Activated CD4-positive, CD25-positive, alpha-beta regulatory T cell treated with anti-CD3 and anti-CD28 coated beads, Interleukin-2, amount 50 U/mL, for 72 hours (primary cell): ENCODE data around the gene SLC9B2.

Source experiments
- DNase-seq: peaks from one replicate; pipeline ENCODE4 v3.0.0; 2021

The SLC9B2 gene

DNA sequence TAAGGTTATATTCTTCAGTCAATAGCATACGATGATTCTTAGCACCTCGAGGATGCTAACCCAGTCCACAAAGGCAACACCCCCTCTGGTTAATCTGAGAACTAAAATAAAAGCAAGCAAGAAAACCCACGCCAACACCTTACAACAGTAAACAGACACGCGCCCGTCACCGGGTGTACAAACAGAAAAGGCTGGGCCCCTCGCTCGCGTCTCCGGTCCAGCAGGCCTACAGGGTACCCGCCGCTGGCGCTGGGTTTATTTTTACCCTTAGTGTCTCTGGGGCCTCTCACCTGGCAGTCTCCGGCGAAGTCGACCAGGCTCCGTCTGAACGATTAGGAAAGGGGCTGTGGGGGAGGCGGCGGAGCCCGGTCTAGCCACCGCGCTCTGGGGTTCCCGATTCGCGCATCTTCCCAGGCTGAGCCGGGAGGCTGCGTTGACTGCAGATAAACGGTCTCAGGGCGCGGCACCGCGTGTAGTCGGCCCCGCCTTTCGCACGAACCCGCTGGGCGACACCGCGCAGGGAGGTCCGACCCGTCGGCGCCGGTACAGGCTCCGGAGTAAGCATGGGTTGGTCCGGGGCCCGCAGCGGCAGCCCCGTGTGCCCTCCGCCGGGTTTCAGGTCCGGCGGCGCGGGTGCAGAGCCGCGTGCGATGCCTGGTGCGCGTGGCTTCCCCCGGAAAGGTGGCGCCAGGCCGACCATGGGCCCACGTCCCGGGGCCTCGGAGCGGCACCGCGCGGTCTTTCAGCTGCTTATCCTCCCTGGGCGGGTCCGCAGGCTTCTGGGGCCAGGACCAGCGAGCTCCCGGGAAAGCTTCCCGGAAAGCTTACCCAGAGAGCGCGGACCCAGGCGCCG, 441 bp downstream of the SLC9B2 start:
- DNase-seq: peak; percentile 69

DNA sequence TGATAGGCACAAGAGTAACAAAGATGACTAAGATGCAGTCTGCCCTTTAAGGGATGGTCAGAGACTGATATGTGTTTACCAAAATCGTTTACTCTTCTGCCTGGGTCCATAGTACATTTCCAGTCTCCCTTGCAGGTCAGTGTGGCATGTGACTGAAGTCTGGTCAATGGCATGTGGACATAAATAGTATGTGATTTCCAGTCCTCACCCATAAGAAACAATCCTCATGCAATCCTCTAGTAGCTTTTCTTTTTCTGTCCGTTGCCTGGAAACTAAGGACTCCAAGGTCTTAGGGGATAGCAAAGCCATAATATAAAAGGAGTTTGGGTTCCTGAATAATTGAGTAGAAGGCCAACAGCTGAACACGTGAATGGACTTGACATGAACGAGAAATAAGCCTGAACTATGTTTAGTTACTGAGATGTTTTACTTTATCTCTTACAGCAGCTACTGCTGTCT, 1.1 kb downstream of the SLC9B2 start:
- no peak for DNase-seq

DNA sequence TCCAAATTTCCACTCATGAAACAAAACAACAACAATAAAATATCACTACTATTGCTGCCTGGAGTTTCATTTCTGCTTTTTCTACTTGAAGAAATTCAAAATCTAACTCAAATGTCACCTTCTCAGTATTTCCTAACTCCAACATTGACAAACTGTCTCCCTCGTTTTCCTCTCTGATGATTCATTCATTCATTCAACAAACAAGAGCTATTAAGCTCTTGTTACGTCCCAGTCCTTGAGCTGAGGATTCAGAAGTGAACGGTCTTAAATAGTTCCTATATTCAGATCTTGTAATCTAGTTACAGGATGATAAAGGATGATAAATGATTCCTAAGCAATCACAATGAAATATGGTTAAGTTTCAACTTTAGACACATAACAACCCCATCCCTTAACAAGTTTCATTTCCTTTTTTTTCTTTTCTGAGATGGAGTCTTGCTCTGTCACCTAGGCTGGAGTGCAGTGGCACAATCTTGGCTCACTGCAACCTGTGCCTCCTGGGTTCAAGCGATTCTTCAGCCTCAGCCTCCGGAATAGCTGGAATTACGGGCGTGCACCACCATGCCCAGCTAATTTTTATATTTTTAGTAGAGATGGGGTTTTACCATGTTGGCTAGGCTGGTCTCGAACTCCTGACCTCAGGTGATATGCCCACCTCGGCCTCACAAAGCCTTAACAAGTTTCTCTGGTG, 1.7 kb downstream of the SLC9B2 start:
- no peak for DNase-seq

DNA sequence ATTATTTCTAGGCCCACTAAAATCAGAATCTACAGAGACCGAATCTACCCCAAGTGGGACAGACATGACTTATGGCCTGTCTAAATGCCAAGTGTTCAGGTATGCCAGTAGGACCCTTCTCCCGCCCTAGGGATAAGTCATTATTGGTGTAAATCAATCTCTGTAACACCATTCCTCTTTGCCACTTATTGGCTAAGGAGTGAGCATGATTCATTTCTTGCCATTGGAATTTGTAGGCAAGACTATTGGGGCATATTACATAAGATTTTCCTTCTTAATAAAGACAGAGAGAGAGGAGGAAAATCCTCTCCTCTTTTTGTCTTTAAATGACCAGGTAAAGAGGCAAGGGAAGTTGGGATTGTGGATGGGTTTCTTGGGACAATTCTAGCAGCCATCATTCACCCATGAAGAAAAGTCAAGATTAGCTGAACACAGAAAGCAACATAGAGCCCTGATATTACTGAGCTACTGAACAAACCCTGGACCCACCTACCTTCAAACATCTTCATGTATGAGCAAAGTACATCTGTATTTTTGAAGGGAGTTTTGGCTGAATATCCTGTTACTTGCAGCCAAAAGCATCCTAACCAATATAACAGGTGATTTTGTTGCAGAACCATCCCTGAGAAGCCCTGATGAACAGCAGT, 2.6 kb downstream of the SLC9B2 start:
- no peak for DNase-seq

DNA sequence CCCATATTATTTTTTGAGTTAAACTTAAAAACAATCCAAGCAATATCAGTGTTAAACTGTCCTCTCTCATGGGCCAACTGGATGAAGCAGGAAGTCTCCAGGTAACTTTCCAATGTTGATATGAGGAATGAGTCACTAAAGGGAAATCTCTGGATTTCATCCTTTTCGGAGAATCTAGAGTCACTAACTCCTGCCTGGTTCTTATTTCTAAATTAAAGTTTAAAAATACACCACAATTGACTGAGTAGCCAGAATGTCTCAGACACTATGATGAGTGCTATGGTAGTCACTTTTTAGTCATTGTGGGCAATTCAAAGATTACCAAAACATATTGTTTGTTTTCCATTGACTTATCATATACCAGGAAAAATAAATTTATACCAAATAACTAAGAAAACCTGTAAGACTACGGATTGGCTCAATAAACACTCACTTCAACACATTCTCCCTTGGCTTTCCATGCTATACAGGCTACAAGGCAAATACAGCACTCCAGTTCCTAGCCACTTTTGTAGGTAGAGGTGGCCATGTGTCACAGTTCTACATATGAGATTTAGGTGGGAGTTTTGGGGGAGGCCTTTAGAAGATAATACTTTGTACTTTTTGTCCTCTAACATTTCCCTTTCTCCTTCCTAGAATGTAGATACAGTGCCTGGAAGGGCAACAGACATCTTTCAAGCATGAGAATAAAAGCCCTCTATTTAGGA, 8.6 kb downstream of the SLC9B2 start:
- DNase-seq: no peak

DNA sequence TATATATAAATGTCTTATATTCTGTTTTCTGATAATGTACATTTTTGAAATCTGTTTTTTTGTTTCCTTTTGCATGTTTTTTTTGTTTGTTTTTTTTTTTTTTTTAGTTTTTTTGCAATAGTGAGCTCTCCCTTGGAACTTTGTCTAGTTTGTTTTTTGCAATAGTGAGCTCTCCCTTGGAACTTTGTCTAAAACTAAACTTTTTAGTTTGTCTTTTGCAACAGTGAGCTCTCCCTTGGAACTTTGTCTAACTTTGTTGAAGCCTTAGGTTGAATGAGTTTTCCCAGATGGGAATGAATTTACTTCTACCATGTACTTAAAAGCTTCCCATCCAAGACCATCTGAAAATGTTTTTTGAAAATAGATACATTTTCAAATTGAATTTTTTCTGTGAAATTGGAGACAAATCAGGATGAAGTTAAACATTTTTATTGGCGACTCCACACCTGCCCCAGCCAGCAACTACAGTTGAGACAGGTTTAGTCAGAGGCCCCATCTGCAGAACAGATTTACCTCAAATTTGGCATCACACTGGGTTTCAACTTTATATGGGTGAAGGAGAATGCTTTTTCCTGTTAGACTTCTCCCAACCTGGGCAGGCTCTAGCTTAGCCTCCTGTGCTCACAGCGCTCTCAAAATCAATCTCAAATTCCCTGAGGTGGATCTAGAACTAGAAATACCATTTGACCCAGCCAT, 16.0 kb downstream of the SLC9B2 start:
- DNase-seq: no peak

DNA sequence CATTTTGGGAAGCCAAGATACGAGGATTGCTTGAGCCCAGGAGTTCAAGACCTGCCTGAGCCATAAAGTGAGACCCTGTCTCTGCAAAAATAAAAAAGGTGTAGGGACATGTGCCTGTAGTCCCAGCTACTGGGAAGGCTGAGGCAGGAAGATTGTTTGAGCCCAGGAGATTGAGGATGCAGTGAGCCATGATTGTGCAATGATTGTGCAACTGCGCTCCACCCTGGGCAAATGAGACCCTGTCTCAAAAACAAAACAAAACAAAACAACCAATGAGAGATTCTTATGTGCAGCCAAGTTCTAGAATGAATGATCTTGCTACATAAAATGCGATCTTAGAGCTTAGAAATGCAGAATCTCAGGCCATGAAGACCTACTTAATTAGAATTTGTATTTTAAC, 22.5 kb downstream of the SLC9B2 start:
- DNase-seq: no peak

DNA sequence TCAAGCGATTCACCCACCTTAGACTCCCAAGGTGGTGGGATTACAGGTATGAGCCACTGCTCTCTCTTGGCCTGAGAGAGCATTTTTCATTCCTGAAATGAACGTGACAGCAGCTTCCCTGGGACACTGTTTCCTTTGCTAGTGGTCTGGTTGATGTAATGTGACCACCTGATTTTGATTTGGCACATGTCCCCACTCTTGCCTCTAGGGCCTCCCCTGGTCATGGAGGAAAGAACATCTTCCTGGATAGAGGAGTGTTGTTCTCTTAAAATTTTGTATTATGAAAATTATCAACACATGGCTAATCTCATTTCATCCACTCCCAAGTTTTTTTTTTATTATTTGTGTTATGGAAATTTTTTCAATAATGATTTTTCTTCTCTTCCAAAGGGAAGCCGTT, 23.8 kb downstream of the SLC9B2 start:
- DNase-seq: no peak

DNA sequence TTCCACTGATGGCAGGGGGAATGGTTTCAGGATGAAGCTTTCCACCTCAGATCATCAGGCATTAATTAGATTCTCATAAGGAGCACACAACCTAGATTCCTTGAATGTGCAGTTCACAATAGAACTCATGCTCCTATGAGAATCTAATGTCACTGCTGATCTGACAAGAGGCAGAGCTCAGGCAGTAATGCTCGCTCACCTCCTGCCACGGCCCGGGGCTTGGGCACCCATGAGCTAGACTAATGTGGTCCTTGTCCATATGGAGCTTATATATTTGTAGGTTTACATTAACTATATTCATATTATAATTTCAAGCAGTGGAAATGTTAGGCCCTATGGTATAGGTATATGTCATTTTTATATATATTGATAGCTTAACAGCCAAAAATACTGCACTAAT, 24.4 kb downstream of the SLC9B2 start:
- DNase-seq: no peak

DNA sequence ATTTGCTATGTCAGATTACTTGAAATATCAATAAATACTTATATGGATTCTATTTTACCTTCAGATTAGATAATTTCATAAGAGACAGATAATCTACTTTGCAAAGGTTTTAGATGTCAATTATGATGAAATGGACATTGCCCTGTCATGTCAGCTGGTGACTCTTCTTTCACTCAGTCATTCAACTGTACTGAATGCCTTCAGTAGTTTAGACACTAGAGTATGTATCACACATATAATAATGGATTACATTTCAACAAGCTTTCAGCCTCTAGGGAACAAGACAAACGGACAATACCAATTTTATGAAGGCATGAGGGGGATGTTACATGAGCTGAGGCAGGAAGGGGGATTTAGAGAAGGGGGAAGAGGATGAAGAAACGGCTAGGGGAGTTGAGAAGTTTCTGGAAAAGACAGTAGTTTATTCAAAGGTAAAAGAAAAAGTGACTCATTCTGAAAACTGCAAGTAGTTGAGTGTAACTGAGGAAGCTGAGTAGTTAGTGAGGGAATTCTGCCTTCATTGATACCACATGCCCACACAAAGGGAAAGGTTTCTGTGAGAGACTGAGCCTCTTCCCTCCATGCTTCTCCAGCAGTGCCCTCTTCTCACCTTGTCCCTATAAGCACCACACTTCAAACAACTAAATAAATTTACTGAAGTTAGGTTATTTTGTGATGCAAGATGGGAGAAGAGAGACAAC, 25.7 kb downstream of the SLC9B2 start:
- DNase-seq: no peak

DNA sequence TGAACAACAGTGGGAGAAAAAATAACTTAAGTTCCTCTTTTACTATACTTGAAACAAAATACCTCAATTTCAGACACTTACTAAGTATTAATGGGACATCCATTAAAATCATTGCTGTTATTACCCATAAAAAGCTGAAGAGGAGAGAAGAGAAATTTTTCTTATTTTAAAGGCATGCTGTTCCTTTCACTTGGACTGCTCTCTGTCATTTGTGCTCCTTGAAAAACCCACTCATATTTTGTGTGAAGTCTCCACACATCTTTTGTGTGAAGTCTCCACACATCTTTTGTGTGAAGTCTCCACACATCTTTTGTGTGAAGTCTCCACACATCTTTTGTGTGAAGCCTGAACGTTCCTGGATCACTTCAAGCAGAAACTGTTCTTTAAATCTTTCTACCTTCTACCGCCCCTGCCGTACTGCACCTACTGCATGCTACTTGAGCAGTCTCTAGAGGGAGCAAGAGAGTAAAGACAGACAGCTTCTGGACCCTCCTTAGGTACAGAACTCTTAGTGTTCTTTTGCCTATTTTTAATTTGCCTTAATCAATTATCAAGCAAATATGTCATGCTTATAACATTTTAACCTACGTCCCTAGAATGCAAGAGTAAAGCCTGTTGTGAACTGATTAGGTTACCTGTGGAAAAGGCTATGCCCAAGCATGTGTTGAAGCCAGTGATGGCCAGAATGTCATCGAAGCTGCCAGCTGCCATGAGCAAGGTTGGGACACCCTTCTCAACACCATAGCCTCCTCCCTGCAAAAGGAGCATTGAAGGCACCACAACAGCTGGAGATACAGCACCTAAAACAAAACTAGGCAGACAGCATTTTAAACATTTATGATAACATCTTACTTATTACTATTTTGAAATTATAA, 29.9 kb downstream of the SLC9B2 start:
- no peak for DNase-seq

DNA sequence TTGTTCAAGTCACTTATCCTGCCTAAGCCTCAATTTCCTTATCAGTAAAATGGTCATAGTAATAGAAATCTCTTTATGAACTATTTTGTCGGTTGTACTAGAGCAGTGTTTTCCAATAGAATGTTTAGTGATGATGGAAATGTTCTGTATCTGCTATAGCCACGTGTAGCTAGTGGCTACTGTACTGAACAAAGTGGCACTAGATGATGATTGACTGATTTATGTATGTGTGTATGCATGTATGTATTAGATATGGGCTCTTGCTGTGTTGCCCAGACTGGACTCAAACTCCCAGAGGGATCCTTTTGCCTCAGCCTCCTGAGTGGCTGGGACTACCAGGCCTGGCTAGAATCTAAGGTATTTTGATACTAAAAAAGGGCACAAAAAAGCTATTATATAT, 32.4 kb downstream of the SLC9B2 start:
- DNase-seq: no peak

DNA sequence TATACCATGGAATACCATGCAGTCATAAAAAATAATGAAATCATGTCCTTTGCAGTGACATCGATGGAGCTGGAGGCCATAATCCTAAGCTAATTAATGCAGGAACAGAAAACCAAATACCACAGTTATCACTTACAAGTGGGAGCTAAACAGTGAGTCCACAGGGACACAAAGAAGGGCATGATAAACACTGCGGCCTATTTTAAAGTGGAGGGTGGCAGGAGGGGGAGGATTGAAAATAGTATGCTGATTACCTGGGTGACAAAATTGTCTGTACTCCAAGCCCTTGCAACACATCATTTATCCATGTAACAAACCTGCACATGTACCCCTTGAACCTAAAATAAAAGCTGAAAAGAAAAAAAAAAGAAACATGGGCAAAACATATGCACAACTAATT, 40.4 kb downstream of the SLC9B2 start:
- DNase-seq: no peak

DNA sequence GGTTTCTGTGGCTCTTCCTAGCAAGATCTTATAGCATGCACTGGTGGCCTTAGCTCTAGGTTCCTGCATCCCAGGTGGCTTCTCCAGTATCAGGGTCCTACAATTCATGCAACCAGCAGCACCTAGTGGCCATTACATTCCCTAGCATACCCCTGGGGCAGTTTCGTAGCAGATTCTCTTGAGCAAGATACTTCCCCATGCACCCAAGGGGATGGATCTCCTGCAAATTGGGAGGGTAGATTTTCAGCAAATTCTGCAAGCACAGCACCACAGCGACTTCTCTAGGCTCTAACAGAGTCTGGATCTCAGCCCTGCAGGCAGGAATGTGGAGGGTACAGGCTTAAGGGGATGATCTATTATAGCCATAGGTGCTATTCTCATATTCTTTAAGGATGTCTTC, 44.0 kb downstream of the SLC9B2 start:
- no peak for DNase-seq

DNA sequence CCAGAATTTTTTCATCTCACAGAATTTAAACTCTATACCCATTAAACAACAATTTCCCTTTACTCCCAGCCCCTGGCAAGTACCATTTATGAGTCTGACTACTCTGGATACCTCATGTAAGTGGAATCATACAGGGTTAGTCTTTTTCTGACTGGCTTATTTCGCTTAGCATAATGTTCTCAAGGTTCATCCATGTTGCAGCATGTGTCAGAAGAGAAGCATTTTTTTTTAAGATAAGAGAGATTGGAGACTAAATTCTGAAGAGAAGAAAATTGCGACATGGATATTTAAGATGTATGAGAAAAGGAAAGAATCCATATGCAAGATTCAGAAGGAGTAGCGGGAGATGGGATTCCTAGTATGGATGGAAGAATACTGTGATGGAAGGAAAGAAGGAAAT, 45.8 kb downstream of the SLC9B2 start:
- DNase-seq: no peak

DNA sequence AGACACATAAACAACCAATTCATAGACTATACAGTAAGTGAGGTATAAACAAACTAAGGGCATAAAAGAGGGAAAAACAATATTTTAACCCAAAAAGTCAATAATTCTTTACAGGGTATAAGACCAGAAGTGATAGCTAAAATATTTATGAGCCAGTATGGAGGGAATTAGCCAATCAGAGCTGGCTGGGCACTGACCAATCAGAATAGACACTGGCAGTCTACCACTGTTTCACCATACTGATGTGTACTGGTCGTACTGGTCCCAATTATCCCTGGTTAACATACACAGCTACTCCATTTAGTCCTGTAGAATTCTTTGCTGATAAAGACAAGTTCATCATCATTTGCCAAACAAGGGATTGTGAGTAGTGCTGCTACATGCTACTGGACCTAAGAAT, 47.3 kb downstream of the SLC9B2 start:
- DNase-seq: no peak

DNA sequence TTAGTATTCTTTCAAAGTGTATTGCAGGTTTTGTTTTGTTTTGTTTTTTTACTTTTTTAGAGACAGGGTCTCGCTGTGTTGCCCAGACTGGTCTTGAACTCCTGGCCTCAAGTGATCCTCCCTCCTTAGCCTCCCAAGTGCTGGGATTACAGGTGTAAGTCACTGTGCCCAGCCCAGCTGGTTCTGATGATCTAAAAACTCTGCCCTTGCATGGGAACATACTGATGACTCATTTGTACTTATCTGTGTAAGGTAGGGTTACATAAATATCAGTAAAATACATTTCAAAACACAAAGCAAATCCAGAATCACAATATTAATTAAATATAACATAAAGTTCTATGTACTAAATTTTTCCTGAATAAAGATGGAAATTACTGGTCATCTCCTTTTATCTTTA, 49.7 kb downstream of the SLC9B2 start:
- no peak for DNase-seq

DNA sequence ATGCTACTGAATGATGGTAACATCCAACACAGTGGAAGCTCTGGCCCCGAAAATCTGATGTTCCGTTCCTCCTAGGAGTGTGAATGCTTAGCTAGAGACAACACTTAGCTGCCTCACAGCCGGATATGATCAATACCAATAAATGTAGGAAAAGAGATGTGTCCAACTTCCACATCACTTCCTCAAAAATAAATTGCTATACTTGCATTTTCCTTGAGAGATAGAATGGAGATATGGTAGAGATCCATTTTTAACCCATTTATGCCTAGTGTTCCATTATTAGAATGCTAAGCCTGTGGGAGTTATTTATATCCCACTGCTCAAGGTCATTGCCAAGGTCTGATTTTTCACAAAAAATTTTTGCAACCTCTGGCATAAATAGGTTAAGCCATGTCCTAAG, 51.6 kb downstream of the SLC9B2 start:
- DNase-seq: no peak

DNA sequence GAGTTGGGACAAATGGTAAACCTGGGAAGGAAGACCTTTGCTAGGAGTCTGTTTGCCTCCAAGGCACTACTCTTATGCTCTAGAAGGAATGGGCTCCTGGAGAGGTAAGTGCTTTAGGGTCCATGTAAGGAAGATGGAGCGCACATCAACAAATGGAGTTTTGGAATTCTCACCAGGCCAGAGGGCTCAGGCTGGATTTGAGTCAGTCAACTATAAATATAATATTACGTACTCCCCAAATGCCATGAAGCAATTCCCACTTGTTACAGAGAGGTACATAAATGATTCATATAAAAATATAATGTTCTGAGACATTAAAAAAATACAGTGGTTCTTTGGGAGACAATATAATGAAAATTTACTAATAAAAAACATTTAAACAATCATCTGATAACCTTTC, 55.4 kb downstream of the SLC9B2 start:
- DNase-seq: no peak

DNA sequence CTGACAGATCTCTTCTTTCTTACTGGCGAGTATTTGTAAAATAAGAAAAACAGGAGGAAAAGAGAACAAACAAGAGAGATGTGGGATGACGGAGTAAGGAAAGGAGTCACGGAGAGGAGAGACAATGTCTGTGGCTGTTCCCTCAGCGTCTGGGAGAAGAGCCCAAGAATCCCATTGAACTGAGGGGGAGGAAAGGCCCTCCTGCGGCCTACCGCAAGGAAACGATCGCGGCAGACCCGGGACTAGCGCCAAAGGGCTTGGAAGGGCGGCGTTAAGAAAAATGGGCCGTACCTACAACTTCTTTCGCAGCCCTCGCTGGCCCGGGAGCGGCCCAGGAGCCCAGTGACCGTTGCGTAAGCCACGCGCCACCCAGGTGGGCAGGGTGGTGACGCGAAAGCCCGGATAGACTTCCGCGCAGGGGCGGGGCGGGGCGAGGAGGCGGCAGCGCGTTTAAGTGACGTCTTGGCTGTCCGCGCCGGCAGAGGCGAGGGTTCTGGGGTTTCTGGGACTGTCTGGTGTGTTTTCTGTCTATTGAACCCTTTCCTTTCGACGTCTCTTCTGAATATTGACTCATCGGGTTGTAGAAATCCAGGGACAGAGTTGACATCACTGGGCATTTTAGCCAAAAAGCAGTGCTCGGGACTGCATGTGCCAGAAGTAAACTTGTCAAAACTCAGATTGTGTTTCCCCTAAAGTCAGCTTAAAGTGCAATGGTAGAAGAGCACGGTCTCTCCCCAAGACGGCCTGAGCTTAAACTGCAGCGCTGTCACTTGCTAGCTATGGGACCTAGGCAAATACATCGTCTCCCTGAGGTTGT, 57.0 kb downstream of the SLC9B2 start, which contains the start of gene SLC9B1:
Gene SLC9B1, minus strand, starts transcription at position 398 of the 817 bp plus-strand sequence. CDS start 27,994 bp downstream, outside the sequence.
- peak; percentile 92 for DNase-seq
